Liver (tissue), 3 donors: ENCODE results near the gene RBMX.

Experiments
- CTCF ChIP-seq: fragments of 150-350 bp; IDR thresholded peaks from 2 replicates; pipeline ENCODE4 v1.5.1; 2017; ENCODE audit warnings: improper control_type of control experiment, low read depth, low read length; ENCODE audit not compliant: missing input control
- EGR1 ChIP-seq, 2 donors: IDR thresholded peaks; 2 replicates each; pipeline ENCODE4 v1.6.1; 2016 to 2018; ENCODE audit warnings: antibody characterized with exemption in 2 of 2, low read depth in 2 of 2
- JUND ChIP-seq, 2 donors: IDR thresholded peaks; 2 replicates each; pipeline ENCODE4 v1.6.1; 2016; ENCODE audit warnings: antibody characterized with exemption in 2 of 2
- MAX ChIP-seq: IDR thresholded peaks from 2 replicates; pipeline ENCODE4 v1.6.1; 2016; ENCODE audit warnings: antibody characterized with exemption
- RAD21 ChIP-seq, 2 donors: IDR thresholded peaks; 2 replicates each; pipeline ENCODE4 v1.6.1; 2016; ENCODE audit warnings: antibody characterized with exemption in 2 of 2, mild to moderate bottlenecking in 2 of 2
- RXRA ChIP-seq, 2 donors: IDR thresholded peaks; 2 replicates each; pipeline ENCODE4 v1.6.1; 2017 to 2018; ENCODE audit warnings: antibody characterized with exemption in 2 of 2, mild to moderate bottlenecking in 1 of 2
- SP1 ChIP-seq: IDR thresholded peaks from 2 replicates; pipeline ENCODE4 v1.6.1; 2018; ENCODE audit warnings: antibody characterized with exemption, mild to moderate bottlenecking
- TF ChIP-seq, protein P1 (sequence below): IDR thresholded peaks from 2 replicates; pipeline ENCODE4 v1.6.1; 2016; ENCODE audit warnings: antibody characterized with exemption, mild to moderate bottlenecking
- TF ChIP-seq, protein P2 (sequence below): IDR thresholded peaks from 2 replicates; pipeline ENCODE4 v1.6.1; 2016; ENCODE audit warnings: antibody characterized with exemption
- donor health status: healthy.
- donor health status: healthy.

DNA sequence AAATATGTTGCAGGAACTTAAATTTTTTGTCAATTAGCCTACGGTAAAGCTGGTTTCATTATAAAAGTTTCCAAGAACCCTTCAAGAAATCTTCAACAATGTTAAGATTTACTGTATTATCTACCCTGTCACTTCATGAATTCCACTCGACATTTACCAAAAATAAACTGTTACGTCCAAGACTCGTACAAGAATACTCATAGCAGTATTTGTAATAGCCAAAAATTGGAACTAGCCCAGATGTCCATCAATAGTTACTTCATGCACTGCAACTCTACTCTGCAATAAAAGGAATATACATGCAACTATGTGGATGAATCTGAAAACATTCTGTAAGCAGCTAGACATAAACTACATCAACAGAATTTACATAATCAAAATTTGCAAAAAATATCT lies 13.4 kb downstream of the RBMX start:
- TF ChIP-seq SP1 (no peak), CTCF (no peak), EGR1 (IDR thresholded peaks at IDR 0.05; ENCODE audit: low read depth in 2 of 2) (no peak), RXRA (IDR thresholded peaks at IDR 0.05) (no peak), RAD21 (IDR thresholded peaks at IDR 0.05) (no peak), MAX (no peak), JUND (IDR thresholded peaks at IDR 0.05) (no peak)
- TF ChIP-seq, protein P1, sequence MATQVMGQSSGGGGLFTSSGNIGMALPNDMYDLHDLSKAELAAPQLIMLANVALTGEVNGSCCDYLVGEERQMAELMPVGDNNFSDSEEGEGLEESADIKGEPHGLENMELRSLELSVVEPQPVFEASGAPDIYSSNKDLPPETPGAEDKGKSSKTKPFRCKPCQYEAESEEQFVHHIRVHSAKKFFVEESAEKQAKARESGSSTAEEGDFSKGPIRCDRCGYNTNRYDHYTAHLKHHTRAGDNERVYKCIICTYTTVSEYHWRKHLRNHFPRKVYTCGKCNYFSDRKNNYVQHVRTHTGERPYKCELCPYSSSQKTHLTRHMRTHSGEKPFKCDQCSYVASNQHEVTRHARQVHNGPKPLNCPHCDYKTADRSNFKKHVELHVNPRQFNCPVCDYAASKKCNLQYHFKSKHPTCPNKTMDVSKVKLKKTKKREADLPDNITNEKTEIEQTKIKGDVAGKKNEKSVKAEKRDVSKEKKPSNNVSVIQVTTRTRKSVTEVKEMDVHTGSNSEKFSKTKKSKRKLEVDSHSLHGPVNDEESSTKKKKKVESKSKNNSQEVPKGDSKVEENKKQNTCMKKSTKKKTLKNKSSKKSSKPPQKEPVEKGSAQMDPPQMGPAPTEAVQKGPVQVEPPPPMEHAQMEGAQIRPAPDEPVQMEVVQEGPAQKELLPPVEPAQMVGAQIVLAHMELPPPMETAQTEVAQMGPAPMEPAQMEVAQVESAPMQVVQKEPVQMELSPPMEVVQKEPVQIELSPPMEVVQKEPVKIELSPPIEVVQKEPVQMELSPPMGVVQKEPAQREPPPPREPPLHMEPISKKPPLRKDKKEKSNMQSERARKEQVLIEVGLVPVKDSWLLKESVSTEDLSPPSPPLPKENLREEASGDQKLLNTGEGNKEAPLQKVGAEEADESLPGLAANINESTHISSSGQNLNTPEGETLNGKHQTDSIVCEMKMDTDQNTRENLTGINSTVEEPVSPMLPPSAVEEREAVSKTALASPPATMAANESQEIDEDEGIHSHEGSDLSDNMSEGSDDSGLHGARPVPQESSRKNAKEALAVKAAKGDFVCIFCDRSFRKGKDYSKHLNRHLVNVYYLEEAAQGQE: no peak
- TF ChIP-seq, protein P2, sequence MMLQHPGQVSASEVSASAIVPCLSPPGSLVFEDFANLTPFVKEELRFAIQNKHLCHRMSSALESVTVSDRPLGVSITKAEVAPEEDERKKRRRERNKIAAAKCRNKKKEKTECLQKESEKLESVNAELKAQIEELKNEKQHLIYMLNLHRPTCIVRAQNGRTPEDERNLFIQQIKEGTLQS: no peak
